Panc1 (cell line): ENCODE results near the gene TBXT. TPM values are rescaled to one million over a fixed set of nuclear protein-coding genes. Genes with fewer than 3 reads are reported as not detected.

Experiments
- ATAC-seq: fragments of 200-7000 bp; cut with Tn5 transposase; 2 replicates; pipeline ENCODE4 v1.9.1; 2020; ENCODE audit warnings: mild to moderate bottlenecking, moderate library complexity
- BruUV-seq: library from RNA; stranded (reverse); fragments of 400-500 nt; replicated peaks from 2 replicates; lab custom pipeline; 2021; lab: Mats Ljungman, UMichigan
- CTCF ChIA-PET: fragments of 300-600 bp; sonication (Branson Sonifier 250); formaldehyde crosslinking; loops from one replicate; lab custom pipeline; 2022; ENCODE audit warnings: antibody characterized with exemption; lab: Charles Lee
- POLR2A ChIA-PET: fragments of 300-600 bp; sonication (Branson Sonifier 250); formaldehyde crosslinking; loops from one replicate; lab custom pipeline; 2022; ENCODE audit warnings: antibody characterized with exemption; lab: Charles Lee
- DNase-seq: peaks from one replicate; pipeline ENCODE4 v3.0.0-alpha.2; 2010; ENCODE audit warnings: low read depth, low spot score
- H3K27ac ChIP-seq: 2 replicates; pipeline ENCODE4 v1.5.1; 2011; ENCODE audit warnings: mild to moderate bottlenecking, low read length, inconsistent platforms
- H3K27me3 ChIP-seq: fragments of 200-500 bp; sonication (Bioruptor generic); 2 replicates; pipeline ENCODE4 v1.6.0; 2014; ENCODE audit warnings: low read length, inconsistent platforms; ENCODE audit not compliant: control insufficient read depth, insufficient read depth
- H3K36me3 ChIP-seq: fragments of 200-500 bp; sonication (Bioruptor generic); 2 replicates; pipeline ENCODE4 v1.5.1; 2014; ENCODE audit warnings: inconsistent platforms, mild to moderate bottlenecking, low read length, moderate library complexity; ENCODE audit not compliant: control insufficient read depth, insufficient read depth
- H3K4me1 ChIP-seq: 2 replicates; pipeline ENCODE4 v1.5.1; 2011; ENCODE audit warnings: inconsistent platforms, mild to moderate bottlenecking, low read length, moderate library complexity; ENCODE audit not compliant: control insufficient read depth, insufficient read depth
- H3K4me3 ChIP-seq, 2 experiments: 2 replicates each; pipeline ENCODE4 v1.5.1; 2011 to 2012; ENCODE audit warnings: low read depth in 2 of 2, low read length in 2 of 2, mild to moderate bottlenecking in 2 of 2, inconsistent platforms in 1 of 2, moderate library complexity in 1 of 2
- H3K9me3 ChIP-seq: fragments of 200-500 bp; sonication (Bioruptor generic); 2 replicates; pipeline ENCODE4 v1.5.1; 2014; ENCODE audit warnings: low read depth, mild to moderate bottlenecking, inconsistent platforms, low read length, moderate library complexity; ENCODE audit not compliant: control insufficient read depth, insufficient read depth
- CTCF ChIP-seq: fragments of 450-650 bp; IDR thresholded peaks from 2 replicates; pipeline ENCODE4 v1.5.1; 2017; ENCODE audit warnings: mild to moderate bottlenecking
- POLR2AphosphoS5 ChIP-seq: IDR thresholded peaks from 2 replicates; pipeline ENCODE4 v1.6.1; 2012; ENCODE audit warnings: mild to moderate bottlenecking, low read depth, low read length, moderate library complexity
- REST ChIP-seq, 2 experiments: IDR thresholded peaks; 2 replicates each; pipeline ENCODE4 v1.6.1; 2011 to 2012; ENCODE audit warnings: low read depth in 2 of 2, control low read depth in 1 of 2, low read length in 1 of 2, mild to moderate bottlenecking in 1 of 2, moderate library complexity in 1 of 2; ENCODE audit not compliant: insufficient read depth in 1 of 2
- SIN3A ChIP-seq: IDR thresholded peaks from 2 replicates; pipeline ENCODE4 v1.6.1; 2012; ENCODE audit warnings: low read depth, mild to moderate bottlenecking, low read length, moderate library complexity, borderline replicate concordance; ENCODE audit not compliant: insufficient read depth
- TCF7L2 ChIP-seq: IDR thresholded peaks from 2 replicates; pipeline ENCODE4 v1.6.1; 2011; ENCODE audit warnings: mild to moderate bottlenecking, low read depth, low read length, inconsistent platforms
- in situ Hi-C: cut with HindIII; loops from 2 replicates; pipeline ENCODE4 v1.10.0; 2016; ENCODE audit warnings: low sequenced_read_pairs, low pct_unique_long_range_greater_than_20kb
- intact Hi-C: fragments of 100-400 bp; cut with micrococcal nuclease; formaldehyde crosslinking; loops from one replicate; pipeline ENCODE4 v1.10.0; 2022; ENCODE audit not compliant: unreplicated experiment
- total RNA-seq: library from RNA; stranded (reverse); gene quantifications from one replicate; pipeline ENCODE4 v1.2.1, GENCODE V29; 2021; ENCODE audit not compliant: unreplicated experiment

The TBXT gene
- total RNA-seq, 1 experiment from 2014 or later, result not detected

DNA sequence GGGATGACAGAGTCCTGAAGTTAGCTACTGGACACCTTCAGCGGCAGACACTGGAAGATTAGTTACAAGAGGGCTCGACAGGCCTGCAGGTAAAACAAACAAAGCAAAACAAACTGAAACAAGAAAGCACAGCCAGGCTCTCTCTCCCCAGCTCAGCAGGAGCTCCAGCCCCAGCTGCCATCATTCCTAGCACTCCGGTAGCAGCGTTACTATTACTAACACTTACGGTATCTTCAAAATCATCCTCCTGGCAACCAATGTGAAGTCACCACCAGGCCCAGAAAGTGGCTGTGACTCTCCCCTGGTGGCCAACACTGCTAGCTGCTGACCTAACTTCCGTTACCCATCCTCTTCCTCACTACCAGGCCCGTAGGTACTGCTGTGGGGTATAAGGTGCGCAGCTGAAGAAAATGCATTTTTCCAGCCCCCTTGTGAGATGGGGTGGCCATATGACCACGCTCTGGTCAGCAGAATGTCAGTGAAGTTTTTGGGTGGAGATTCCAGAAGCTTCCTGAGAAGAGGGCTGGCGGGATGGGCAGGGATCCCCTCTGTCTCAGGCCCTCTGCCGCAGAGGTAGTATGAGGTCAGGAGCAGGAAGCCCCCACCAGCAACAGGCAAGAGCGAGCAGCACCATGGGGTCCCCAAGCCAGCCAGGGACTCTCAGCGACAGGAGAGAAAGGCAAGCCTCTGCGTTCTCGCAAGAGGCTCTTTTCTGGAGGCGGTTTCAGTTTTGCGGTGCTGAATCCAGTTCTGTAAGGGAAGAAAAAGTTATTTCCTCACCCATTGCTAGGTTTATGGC is 37.4 kb upstream of the TBXT start:
- CTCF ChIA-PET, result no interaction called here

GRCh38 chr6:166203641-166204222 is 36.1 kb upstream of the TBXT start:
- no TSS peak for BruUV-seq
- no peaks in the 10 kb centered on the region for H3K4me1 ChIP-seq
- no peak overlapping the region for H3K4me3 ChIP-seq
- in situ Hi-C loops, result no loop called here
- no peaks in the 10 kb centered on the region for H3K27me3 ChIP-seq
- H3K36me3 ChIP-seq, result no peaks in the 10 kb centered on the region
- CTCF ChIA-PET, result no interaction called here
- H3K9me3 ChIP-seq, result no peaks in the 10 kb centered on the region
- intact Hi-C loops, result no loop called here
- no peak overlapping the region for H3K27ac ChIP-seq
- DNase-seq, result no peak
- POLR2A ChIA-PET, result no interaction called here
- no peak for ATAC-seq
- TF ChIP-seq TCF7L2 (no peak), POLR2AphosphoS5 (no peak), REST (IDR thresholded peaks at IDR 0.05; ENCODE audit: insufficient read depth in 1 of 2, low read depth in 2 of 2, low read length in 1 of 2) (no peak), CTCF (no peak)

More for the DNA sequence above, 37.4 kb upstream of the TBXT start:
- in situ Hi-C loops, result no loop called here
- POLR2A ChIA-PET, result no interaction called here
- TF ChIP-seq CTCF (no peak), REST (IDR thresholded peaks at IDR 0.05; ENCODE audit: insufficient read depth in 1 of 2, low read depth in 2 of 2, low read length in 1 of 2) (no peak), SIN3A (no peak), TCF7L2 (no peak), POLR2AphosphoS5 (no peak)
- H3K9me3 ChIP-seq, result no peaks in the 10 kb centered on the region
- no peaks in the 10 kb centered on the region for H3K4me1 ChIP-seq
- DNase-seq, result no peak
- no peaks in the 10 kb centered on the region for H3K27me3 ChIP-seq
- intact Hi-C loops, result no loop called here
- no peaks in the 10 kb centered on the region for H3K36me3 ChIP-seq
- no peak for ATAC-seq
- no TSS peak for BruUV-seq
- H3K27ac ChIP-seq, result no peak overlapping the region
- H3K4me3 ChIP-seq, result no peak overlapping the region
